NCI-H345 (cell line): ENCODE data around the gene PSMD6.

ENCODE experiments used
- DNase-seq: peaks from one replicate; lab custom pipeline; 2025; lab: John Stamatoyannopoulos, UW

The PSMD6 gene

GRCh38 chr3:64046592-64046991 lies 23.3 kb upstream of the PSMD6 start:
- no peak for DNase-seq

- no peak for DNase-seq
Measured at GRCh38 chr3:64042952-64043351, 19.7 kb upstream of the PSMD6 start.

- no peak for DNase-seq
Measured at GRCh38 chr3:64039981-64040733, 16.9 kb upstream of the PSMD6 start.

GRCh38 chr3:64039332-64039731 lies 16.0 kb upstream of the PSMD6 start:
- DNase-seq, result no peak

- DNase-seq, result no peak
Measured at GRCh38 chr3:64038253-64038767, 15.0 kb upstream of the PSMD6 start.

GRCh38 chr3:64037084-64037483 lies 13.8 kb upstream of the PSMD6 start:
- DNase-seq, result no peak

GRCh38 chr3:64033069-64033468 lies 9.8 kb upstream of the PSMD6 start:
- no peak for DNase-seq

GRCh38 chr3:64031540-64032508 lies 8.5 kb upstream of the PSMD6 start:
- no peak for DNase-seq

GRCh38 chr3:64030741-64031140 lies 7.4 kb upstream of the PSMD6 start:
- DNase-seq, result peak; percentile 69

- no peak for DNase-seq
Measured at GRCh38 chr3:64029287-64029686, 6.0 kb upstream of the PSMD6 start.

GRCh38 chr3:64028754-64029153 lies 5.5 kb upstream of the PSMD6 start:
- DNase-seq, result no peak

GRCh38 chr3:64027658-64028057 lies 4.4 kb upstream of the PSMD6 start:
- DNase-seq, result no peak

- DNase-seq, result no peak
Measured at GRCh38 chr3:64026346-64026745, 3.1 kb upstream of the PSMD6 start.

GRCh38 chr3:64023861-64024223 lies 548 bp upstream of the PSMD6 start:
- no peak for DNase-seq

GRCh38 chr3:64022451-64023186 lies 675 bp downstream of the PSMD6 start:
- no peak for DNase-seq

- no peak for DNase-seq
Measured at GRCh38 chr3:64021922-64022321, 1.4 kb downstream of the PSMD6 start.

- no peak for DNase-seq
Measured at GRCh38 chr3:64019879-64020278, 3.4 kb downstream of the PSMD6 start.

GRCh38 chr3:64019271-64019670 lies 4.0 kb downstream of the PSMD6 start:
- no peak for DNase-seq

- DNase-seq, result no peak
Measured at GRCh38 chr3:64016941-64017620, 6.2 kb downstream of the PSMD6 start.

GRCh38 chr3:64011685-64012084 lies 11.6 kb downstream of the PSMD6 start:
- no peak for DNase-seq

GRCh38 chr3:64010199-64010598 lies 13.1 kb downstream of the PSMD6 start:
- no peak for DNase-seq

- no peak for DNase-seq
Measured at GRCh38 chr3:64009528-64009927, 13.8 kb downstream of the PSMD6 start.
